Gastroesophageal sphincter (tissue), 4 donors: ENCODE data around the gene CLASP1. TPM values are rescaled to one million over a fixed set of nuclear protein-coding genes. Genes with fewer than 3 reads are reported as not detected.

Source experiments
- ATAC-seq: fragments of 150-250 bp; one replicate; pipeline ENCODE4 v1.9.1; 2016; ENCODE audit warnings: mild to moderate bottlenecking, moderate library complexity
- H3K27ac ChIP-seq, 4 donors: fragments of 200-600 bp; sonication (generic) in 3 of 4; 1 replicate in 3 of 4; 2 replicates in 1 of 4; pipeline ENCODE4 v1.5.1; 2016 to 2019
- H3K27me3 ChIP-seq: fragments of 200-600 bp; sonication (generic); one replicate; pipeline ENCODE4 v1.5.1; 2019
- H3K36me3 ChIP-seq, 2 donors: fragments of 200-600 bp; sonication (generic); one replicate each; pipeline ENCODE4 v1.5.1; 2019; ENCODE audit warnings: control low read depth in 1 of 2
- H3K4me1 ChIP-seq, 3 donors: fragments of 200-600 bp; sonication (generic); 1 replicate in 2 of 3; 2 replicates in 1 of 3; pipeline ENCODE4 v1.5.1; 2016 to 2019; ENCODE audit warnings: control low read depth in 2 of 3
- H3K4me3 ChIP-seq, 2 donors: fragments of 200-600 bp; sonication (generic); one replicate each; pipeline ENCODE4 v1.5.1; 2019; ENCODE audit warnings: mild to moderate bottlenecking in 1 of 2, moderate library complexity in 1 of 2
- H3K9me3 ChIP-seq, 3 donors: fragments of 200-600 bp; sonication (generic); one replicate each; pipeline ENCODE4 v1.5.1; 2017 to 2019; ENCODE audit warnings: control low read depth in 2 of 3
- EP300 ChIP-seq: sonication (generic); formaldehyde crosslinking; IDR thresholded peaks from one replicate; pipeline ENCODE4 v1.6.1; 2017; ENCODE audit warnings: antibody characterized with exemption, mild to moderate bottlenecking
- POLR2A ChIP-seq, 2 donors: fragments of 450-650 bp; IDR thresholded peaks; one replicate each; pipeline ENCODE4 v1.6.1; 2017; ENCODE audit warnings: antibody characterized with exemption in 2 of 2, mild to moderate bottlenecking in 2 of 2, moderate library complexity in 1 of 2
- POLR2AphosphoS5 ChIP-seq: sonication (generic); formaldehyde crosslinking; IDR thresholded peaks from one replicate; pipeline ENCODE4 v1.6.1; 2017; ENCODE audit warnings: antibody characterized with exemption
- WGBS, 2 donors: methylation state at CpG; one replicate each; pipeline ENCODE4 v1.1.5; 2018; ENCODE audit warnings: low coverage in 1 of 2; 5-methylcytosine and 5-hydroxymethylcytosine counted together
- total RNA-seq, 4 donors: library from RNA; depleted of rRNA; stranded (reverse); fragments of >200 nt; gene quantifications; one replicate each; pipeline ENCODE4 v1.1.0, GENCODE V29; 2016
- TF ChIP-seq, protein P1 (sequence below), 4 experiments: fragments of 200-600 bp in 2 of 4; fragments of 450-650 bp in 2 of 4; sonication (generic) in 1 of 4; IDR thresholded peaks; one replicate each; pipeline ENCODE4 v1.5.1; 2017 to 2019; ENCODE audit warnings: antibody characterized with exemption in 4 of 4, mild to moderate bottlenecking in 2 of 4, moderate library complexity in 2 of 4

The CLASP1 gene
- total RNA-seq, 4 donors from 2014 or later = 72.0 to 108 (median 84.7) TPM

DNA sequence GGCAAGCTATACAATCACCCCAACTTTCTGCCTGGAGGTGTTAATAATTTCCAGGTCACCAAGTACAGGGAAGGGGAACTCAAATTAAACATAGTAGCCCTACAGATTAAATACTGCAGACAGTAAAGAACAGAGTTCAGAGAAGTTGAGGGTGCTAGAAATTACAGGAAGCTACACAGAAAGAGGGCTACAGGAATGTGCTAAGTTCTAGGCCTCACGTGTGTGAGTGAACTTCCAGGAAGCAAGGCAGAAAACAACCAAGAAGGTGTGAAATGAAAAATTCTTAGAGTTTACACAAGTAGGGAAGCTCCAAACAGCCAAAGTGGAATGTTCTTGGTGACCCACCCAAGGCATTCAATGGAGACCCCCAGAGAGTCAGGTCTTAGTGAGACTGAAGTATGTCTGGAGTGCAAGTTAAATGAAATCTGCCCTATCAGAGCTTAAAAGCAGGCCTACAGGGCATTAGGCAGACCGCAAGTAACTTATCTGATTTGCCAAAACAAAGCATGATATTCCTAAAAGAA lies 176.7 kb downstream of the CLASP1 start:
- Histone ChIP-seq H3K4me1 (peaks cover 0 to 14% (median 6%) of the 10 kb centered on the region in 3 donors), H3K9me3 (no peaks in the 10 kb centered on the region), H3K27me3 (no peaks in the 10 kb centered on the region), H3K27ac (no peak overlapping the region), H3K36me3 (peaks cover 6 to 30% of the 10 kb centered on the region in 2 donors), H3K4me3 (no peak overlapping the region)
- TF ChIP-seq EP300 (no peak), POLR2A (IDR thresholded peaks at IDR 0.05) (no peak), POLR2AphosphoS5 (no peak)
- TF ChIP-seq, protein P1, sequence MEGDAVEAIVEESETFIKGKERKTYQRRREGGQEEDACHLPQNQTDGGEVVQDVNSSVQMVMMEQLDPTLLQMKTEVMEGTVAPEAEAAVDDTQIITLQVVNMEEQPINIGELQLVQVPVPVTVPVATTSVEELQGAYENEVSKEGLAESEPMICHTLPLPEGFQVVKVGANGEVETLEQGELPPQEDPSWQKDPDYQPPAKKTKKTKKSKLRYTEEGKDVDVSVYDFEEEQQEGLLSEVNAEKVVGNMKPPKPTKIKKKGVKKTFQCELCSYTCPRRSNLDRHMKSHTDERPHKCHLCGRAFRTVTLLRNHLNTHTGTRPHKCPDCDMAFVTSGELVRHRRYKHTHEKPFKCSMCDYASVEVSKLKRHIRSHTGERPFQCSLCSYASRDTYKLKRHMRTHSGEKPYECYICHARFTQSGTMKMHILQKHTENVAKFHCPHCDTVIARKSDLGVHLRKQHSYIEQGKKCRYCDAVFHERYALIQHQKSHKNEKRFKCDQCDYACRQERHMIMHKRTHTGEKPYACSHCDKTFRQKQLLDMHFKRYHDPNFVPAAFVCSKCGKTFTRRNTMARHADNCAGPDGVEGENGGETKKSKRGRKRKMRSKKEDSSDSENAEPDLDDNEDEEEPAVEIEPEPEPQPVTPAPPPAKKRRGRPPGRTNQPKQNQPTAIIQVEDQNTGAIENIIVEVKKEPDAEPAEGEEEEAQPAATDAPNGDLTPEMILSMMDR (IDR thresholded peaks at IDR 0.05) = no peak
- ATAC-seq = no peak
- 83 to 100% methylated on average over 1 to 2 of the region's 2 CpGs for WGBS, 2 donors

DNA sequence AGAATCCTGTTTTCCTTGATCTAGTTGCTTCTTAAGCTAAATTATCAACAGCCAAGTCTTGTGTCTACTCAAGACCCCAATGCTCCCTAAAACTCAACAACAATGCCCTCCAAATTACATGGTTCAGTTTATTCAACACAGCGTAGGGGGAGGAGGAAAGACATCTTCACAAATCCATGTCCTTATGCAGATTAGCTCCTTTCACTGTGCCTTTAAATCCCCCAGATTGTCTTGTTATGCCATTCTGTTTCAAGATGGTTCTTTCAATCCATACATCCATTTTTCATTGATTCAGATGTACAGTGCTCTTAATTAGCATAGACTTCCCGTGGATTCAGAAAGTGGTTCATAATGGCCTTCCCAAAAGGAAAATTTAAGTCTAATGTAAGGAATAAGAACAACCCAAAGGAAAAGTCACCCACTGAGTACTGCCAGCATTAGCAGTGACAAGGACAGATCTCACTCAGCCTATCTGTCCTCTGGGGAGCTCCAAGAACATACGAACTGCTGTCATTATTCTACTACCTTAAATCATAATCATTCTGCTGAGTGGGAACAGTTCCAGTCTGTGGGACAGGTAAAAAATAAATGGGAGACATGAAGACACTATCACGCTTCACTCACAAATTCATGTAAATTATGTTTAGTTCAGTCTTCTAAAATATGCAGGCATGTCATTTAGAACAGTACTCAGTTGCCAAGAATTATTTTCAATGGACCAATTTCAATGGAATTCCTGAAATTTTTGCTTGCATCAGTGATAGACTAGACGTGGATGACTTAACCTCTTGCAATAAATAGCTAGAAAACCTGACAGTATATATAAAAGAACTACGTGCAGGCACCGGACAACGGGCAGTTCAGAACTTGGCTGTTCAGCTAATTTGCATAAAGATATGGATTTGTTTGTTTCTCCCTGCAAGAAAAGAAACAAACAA lies 177.5 kb downstream of the CLASP1 start:
- H3K4me3 ChIP-seq = no peak overlapping the region
- no peaks in the 10 kb centered on the region for H3K27me3 ChIP-seq
- peaks cover 6 to 37% of the 10 kb centered on the region in 2 donors for H3K36me3 ChIP-seq
- no peaks in the 10 kb centered on the region for H3K9me3 ChIP-seq
- 77 to 87% methylated on average over 6 to 8 of the region's 8 CpGs for WGBS, 2 donors
- no peak for ATAC-seq
- peaks cover 0 to 8% (median 4%) of the 10 kb centered on the region in 3 donors for H3K4me1 ChIP-seq
- H3K27ac ChIP-seq = no peak overlapping the region
- TF ChIP-seq POLR2AphosphoS5 (no peak), POLR2A (IDR thresholded peaks at IDR 0.05) (no peak), EP300 (no peak)
- TF ChIP-seq, protein P1 (IDR thresholded peaks at IDR 0.05) = no peak

DNA sequence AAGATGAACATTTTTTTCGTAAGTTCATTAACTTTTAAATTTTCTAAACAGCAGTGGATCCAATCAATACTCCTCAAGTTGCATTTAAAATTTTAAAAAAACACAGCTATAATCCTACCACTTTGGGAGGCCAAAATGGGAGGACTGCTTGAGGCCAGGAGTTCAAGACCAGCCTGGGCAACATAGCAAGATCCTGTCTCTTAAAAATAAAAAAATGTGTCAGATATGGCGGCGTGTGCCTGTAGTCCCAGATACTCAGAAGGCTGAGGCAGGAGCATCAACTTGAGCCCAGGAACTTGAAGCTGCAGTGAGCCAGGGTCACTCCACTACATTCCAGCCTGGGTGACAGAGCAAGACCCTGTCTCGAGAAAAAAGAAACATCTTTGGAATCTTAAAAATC lies 178.3 kb downstream of the CLASP1 start:
- peaks cover 6 to 46% of the 10 kb centered on the region in 2 donors for H3K36me3 ChIP-seq
- H3K4me3 ChIP-seq = no peak overlapping the region
- WGBS, 2 donors = 95 to 97% methylated on average over 4 of the region's 4 CpGs
- TF ChIP-seq POLR2AphosphoS5 = no peak
- no peak for TF ChIP-seq EP300
- TF ChIP-seq, protein P1 (IDR thresholded peaks at IDR 0.05) = no peak
- TF ChIP-seq POLR2A (IDR thresholded peaks at IDR 0.05) = no peak
- no peaks in the 10 kb centered on the region for H3K27me3 ChIP-seq
- no peaks in the 10 kb centered on the region for H3K4me1 ChIP-seq
- H3K9me3 ChIP-seq = no peaks in the 10 kb centered on the region
- no peak for ATAC-seq
- H3K27ac ChIP-seq = no peak overlapping the region

DNA sequence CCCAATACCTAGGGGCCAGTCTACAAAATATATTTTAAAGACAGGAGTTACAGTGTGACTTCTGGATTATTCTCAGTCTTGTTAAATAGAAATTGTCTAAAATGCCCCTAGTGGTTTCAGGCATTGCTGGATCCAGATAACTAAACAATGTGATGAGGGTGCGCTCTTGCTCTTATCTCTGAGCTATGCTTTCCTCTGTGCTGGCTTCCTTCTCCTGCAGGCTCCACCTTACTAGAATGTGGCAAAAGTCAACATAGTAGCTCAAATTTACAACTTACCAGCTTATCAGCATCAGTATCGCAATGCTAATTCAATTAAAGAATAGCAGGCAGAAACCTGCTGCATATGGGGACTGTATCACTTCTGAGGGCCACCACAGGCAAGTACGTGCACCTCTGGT lies 179.9 kb downstream of the CLASP1 start:
- H3K27ac ChIP-seq = no peak overlapping the region
- H3K27me3 ChIP-seq = no peaks in the 10 kb centered on the region
- H3K9me3 ChIP-seq = no peaks in the 10 kb centered on the region
- H3K4me1 ChIP-seq = no peaks in the 10 kb centered on the region
- ATAC-seq = no peak
- 88 to 100% methylated on average over 1 to 3 of the region's 3 CpGs for WGBS, 2 donors
- no peak overlapping the region for H3K4me3 ChIP-seq
- peaks cover 6 to 47% of the 10 kb centered on the region in 2 donors for H3K36me3 ChIP-seq
- TF ChIP-seq POLR2AphosphoS5 = no peak
- TF ChIP-seq POLR2A (IDR thresholded peaks at IDR 0.05) = no peak
- no peak for TF ChIP-seq EP300
- TF ChIP-seq, protein P1 (IDR thresholded peaks at IDR 0.05) = no peak
